K562 (cell line): ENCODE results near the gene ASPHD1. TPM values are rescaled to one million over a fixed set of nuclear protein-coding genes. Genes with fewer than 3 reads are reported as not detected.

Experiments
- CBFB ChIP-seq: sonication (generic); formaldehyde crosslinking; IDR thresholded peaks from 2 replicates; pipeline ENCODE4 v1.4.0; 2020; ENCODE audit warnings: mild to moderate bottlenecking, missing genetic modification reagents
- HDAC6 ChIP-seq: IDR thresholded peaks from 2 replicates; pipeline ENCODE4 v1.6.1; 2012; ENCODE audit warnings: low read depth, mild to moderate bottlenecking, control low read depth, inconsistent platforms, low read length, moderate library complexity
- HNRNPH1 ChIP-seq: fragments of 200-400 bp; formaldehyde crosslinking; optimal IDR thresholded peaks from 2 replicates; pipeline ENCODE3; 2017; ENCODE audit warnings: low read depth, mild to moderate bottlenecking, low read length, moderate library complexity
- NONO ChIP-seq, 2 experiments: fragments of 200-400 bp in 1 of 2; fragments of 450-650 bp in 1 of 2; formaldehyde crosslinking in 1 of 2; IDR thresholded peaks; 2 replicates each; pipeline ENCODE4 v1.6.1; 2017; ENCODE audit warnings: low read depth in 2 of 2, mild to moderate bottlenecking in 2 of 2, moderate library complexity in 2 of 2, low read length in 1 of 2
- NR4A1 ChIP-seq, 2 experiments: fragments of 250-450 bp in 1 of 2; fragments of 450-650 bp in 1 of 2; sonication (Bioruptor Pico) in 1 of 2; IDR thresholded peaks; 2 replicates each; pipeline versions ENCODE4 v1.4.0 to v1.6.1; 2016 to 2020; ENCODE audit warnings: mild to moderate bottlenecking in 2 of 2, missing compliant biosample characterization in 1 of 2, missing genetic modification characterization in 1 of 2, moderate library complexity in 1 of 2
- STAT5A ChIP-seq: IDR thresholded peaks from 2 replicates; pipeline ENCODE4 v1.6.1; 2012; ENCODE audit warnings: low read length, inconsistent platforms, borderline replicate concordance
- TAL1 ChIP-seq: fragments of 450-650 bp; IDR thresholded peaks from 2 replicates; pipeline ENCODE4 v1.6.1; 2016; ENCODE audit warnings: mild to moderate bottlenecking
- TCF3 ChIP-seq: sonication (generic); formaldehyde crosslinking; IDR thresholded peaks from 2 replicates; pipeline ENCODE4 v1.4.0; 2020; ENCODE audit warnings: mild to moderate bottlenecking, missing genetic modification reagents
- XRCC5 ChIP-seq: fragments of 200-400 bp; formaldehyde crosslinking; IDR thresholded peaks from 2 replicates; pipeline ENCODE4 v1.6.1; 2017; ENCODE audit warnings: low read depth, mild to moderate bottlenecking, low read length
- ZFP1 ChIP-seq: fragments of 450-650 bp; formaldehyde crosslinking; IDR thresholded peaks from 2 replicates; pipeline ENCODE4 v1.4.0; 2020; ENCODE audit warnings: mild to moderate bottlenecking, mixed read lengths
- ZNF134 ChIP-seq: fragments of 250-450 bp; sonication (Bioruptor Pico); conservative IDR thresholded peaks from 2 replicates; pipeline ENCODE4 v1.4.0; 2020
- ZNF589 ChIP-seq: fragments of 200-800 bp; sonication (Bioruptor generic); IDR thresholded peaks from 2 replicates; pipeline ENCODE4 v1.6.1; 2016; ENCODE audit warnings: low read depth, missing genetic modification characterization, missing compliant biosample characterization
- polyA plus RNA-seq, 8 experiments: library from polyadenylated mRNA; depleted of rRNA in 4 of 8; stranded (reverse) in 5 of 8; unstranded in 3 of 8; fragments of >200 nt; fragmentation: Nextera tagmentation in 2 of 8; fragmentation: Illumina TruSeq in 1 of 8; extraction: Ambion mirVana in 2 of 8; extraction: Trizol in 1 of 8; gene quantifications; 2 replicates each; pipeline versions ENCODE4 v1.2.1 to v1.2.3, GENCODE V29; 2011 to 2014; ENCODE audit warnings: inconsistent platforms in 1 of 8, missing spikeins in 1 of 8
- total RNA-seq, 7 experiments: library from RNA; depleted of rRNA in 6 of 7; stranded (reverse); fragments of >200 nt in 6 of 7; fragmentation: Illumina TruSeq in 2 of 7; extraction: Trizol in 2 of 7; gene quantifications; 2 replicates each; pipeline versions ENCODE4 v1.2.1 to v1.2.3, GENCODE V29; 2011 to 2021; ENCODE audit warnings: low replicate concordance in 1 of 7
- TF ChIP-seq, protein P1 (sequence below): fragments of 200-600 bp; sonication (generic); IDR thresholded peaks from one replicate; pipeline ENCODE4 v1.6.1; 2012; ENCODE audit warnings: mild to moderate bottlenecking, low read depth, low read length, inconsistent platforms
- TF ChIP-seq, protein P2 (sequence below), 2 experiments: IDR thresholded peaks; 2 replicates each; pipeline ENCODE4 v1.6.1; 2011; ENCODE audit warnings: borderline replicate concordance in 1 of 2, control low read depth in 1 of 2, low read depth in 1 of 2, low read length in 1 of 2, mild to moderate bottlenecking in 1 of 2, mixed read lengths in 1 of 2, moderate library complexity in 1 of 2; ENCODE audit not compliant: insufficient read depth in 1 of 2, insufficient read length in 1 of 2, poor library complexity in 1 of 2, severe bottlenecking in 1 of 2; ENCODE audit errors: extremely low read depth in 1 of 2

ASPHD1 gene
- total and polyA plus RNA-seq, 9 of the 15 experiments (the other 6 are each of a cell fraction or from before 2014, with no cell fraction given): 0.03 to 0.70 (median 0.24) TPM; not detected in 5

DNA sequence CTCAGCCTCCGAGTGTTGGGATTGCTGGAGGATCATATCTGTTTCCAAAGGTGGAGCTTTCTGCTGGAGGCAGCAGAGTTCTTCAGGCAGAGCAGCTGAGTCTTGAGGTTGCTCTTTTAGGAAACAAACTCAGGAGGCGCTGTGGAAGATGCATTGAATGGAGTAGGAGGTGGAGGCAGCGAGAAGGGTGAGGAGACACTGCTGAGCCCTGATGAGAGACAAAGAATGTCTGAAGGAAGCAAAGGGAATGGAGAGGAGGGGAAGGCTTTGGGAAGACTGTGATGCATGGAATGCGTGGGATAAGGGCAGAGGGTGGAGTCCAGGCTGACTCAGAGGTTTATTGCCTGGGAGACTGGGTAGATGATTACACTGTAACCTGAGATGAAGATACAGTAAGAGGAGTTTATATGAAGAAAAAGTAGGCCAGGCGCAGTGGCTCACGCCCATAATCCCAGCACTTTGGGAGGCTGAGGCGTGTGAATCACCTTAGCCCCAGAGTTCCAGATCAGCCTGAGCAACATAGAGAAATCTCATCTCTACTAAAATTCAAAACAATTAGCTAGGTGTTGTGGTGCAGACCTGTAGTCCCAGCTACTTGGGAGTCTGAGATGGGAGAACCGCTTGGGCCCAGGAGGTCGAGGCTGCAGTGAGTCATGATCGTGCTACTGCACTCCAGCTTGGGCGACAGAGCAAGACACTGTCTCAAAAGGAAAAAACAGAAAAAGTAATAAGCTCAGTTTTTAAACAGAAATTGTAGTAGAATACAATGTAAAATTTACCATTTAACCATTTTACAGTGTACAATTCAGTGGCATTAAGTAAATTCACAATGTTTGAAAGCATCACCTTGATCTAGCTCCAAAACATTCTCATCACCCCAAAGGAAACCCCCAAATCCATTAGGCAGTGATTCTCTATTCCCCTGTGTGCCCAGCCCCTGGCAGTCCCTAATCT is 43.8 kb downstream of the ASPHD1 start (continued):
- TF ChIP-seq, protein P1, sequence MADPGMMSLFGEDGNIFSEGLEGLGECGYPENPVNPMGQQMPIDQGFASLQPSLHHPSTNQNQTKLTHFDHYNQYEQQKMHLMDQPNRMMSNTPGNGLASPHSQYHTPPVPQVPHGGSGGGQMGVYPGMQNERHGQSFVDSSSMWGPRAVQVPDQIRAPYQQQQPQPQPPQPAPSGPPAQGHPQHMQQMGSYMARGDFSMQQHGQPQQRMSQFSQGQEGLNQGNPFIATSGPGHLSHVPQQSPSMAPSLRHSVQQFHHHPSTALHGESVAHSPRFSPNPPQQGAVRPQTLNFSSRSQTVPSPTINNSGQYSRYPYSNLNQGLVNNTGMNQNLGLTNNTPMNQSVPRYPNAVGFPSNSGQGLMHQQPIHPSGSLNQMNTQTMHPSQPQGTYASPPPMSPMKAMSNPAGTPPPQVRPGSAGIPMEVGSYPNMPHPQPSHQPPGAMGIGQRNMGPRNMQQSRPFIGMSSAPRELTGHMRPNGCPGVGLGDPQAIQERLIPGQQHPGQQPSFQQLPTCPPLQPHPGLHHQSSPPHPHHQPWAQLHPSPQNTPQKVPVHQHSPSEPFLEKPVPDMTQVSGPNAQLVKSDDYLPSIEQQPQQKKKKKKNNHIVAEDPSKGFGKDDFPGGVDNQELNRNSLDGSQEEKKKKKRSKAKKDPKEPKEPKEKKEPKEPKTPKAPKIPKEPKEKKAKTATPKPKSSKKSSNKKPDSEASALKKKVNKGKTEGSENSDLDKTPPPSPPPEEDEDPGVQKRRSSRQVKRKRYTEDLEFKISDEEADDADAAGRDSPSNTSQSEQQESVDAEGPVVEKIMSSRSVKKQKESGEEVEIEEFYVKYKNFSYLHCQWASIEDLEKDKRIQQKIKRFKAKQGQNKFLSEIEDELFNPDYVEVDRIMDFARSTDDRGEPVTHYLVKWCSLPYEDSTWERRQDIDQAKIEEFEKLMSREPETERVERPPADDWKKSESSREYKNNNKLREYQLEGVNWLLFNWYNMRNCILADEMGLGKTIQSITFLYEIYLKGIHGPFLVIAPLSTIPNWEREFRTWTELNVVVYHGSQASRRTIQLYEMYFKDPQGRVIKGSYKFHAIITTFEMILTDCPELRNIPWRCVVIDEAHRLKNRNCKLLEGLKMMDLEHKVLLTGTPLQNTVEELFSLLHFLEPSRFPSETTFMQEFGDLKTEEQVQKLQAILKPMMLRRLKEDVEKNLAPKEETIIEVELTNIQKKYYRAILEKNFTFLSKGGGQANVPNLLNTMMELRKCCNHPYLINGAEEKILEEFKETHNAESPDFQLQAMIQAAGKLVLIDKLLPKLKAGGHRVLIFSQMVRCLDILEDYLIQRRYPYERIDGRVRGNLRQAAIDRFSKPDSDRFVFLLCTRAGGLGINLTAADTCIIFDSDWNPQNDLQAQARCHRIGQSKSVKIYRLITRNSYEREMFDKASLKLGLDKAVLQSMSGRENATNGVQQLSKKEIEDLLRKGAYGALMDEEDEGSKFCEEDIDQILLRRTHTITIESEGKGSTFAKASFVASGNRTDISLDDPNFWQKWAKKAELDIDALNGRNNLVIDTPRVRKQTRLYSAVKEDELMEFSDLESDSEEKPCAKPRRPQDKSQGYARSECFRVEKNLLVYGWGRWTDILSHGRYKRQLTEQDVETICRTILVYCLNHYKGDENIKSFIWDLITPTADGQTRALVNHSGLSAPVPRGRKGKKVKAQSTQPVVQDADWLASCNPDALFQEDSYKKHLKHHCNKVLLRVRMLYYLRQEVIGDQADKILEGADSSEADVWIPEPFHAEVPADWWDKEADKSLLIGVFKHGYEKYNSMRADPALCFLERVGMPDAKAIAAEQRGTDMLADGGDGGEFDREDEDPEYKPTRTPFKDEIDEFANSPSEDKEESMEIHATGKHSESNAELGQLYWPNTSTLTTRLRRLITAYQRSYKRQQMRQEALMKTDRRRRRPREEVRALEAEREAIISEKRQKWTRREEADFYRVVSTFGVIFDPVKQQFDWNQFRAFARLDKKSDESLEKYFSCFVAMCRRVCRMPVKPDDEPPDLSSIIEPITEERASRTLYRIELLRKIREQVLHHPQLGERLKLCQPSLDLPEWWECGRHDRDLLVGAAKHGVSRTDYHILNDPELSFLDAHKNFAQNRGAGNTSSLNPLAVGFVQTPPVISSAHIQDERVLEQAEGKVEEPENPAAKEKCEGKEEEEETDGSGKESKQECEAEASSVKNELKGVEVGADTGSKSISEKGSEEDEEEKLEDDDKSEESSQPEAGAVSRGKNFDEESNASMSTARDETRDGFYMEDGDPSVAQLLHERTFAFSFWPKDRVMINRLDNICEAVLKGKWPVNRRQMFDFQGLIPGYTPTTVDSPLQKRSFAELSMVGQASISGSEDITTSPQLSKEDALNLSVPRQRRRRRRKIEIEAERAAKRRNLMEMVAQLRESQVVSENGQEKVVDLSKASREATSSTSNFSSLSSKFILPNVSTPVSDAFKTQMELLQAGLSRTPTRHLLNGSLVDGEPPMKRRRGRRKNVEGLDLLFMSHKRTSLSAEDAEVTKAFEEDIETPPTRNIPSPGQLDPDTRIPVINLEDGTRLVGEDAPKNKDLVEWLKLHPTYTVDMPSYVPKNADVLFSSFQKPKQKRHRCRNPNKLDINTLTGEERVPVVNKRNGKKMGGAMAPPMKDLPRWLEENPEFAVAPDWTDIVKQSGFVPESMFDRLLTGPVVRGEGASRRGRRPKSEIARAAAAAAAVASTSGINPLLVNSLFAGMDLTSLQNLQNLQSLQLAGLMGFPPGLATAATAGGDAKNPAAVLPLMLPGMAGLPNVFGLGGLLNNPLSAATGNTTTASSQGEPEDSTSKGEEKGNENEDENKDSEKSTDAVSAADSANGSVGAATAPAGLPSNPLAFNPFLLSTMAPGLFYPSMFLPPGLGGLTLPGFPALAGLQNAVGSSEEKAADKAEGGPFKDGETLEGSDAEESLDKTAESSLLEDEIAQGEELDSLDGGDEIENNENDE: no peak
- TF ChIP-seq ZNF589 (CRISPR knock-in tag): no peak
- no peak; the same call in 1 of the 2 replicates for TF ChIP-seq TCF3 (CRISPR knock-in tag)
- no peak for TF ChIP-seq ZFP1 (CRISPR knock-in tag)
- no peak for TF ChIP-seq HDAC6
- TF ChIP-seq NR4A1 (CRISPR knock-in tag; IDR thresholded peaks at IDR 0.05): no peak
- TF ChIP-seq NR4A1 (tag; IDR thresholded peaks at IDR 0.05): no peak
- TF ChIP-seq, protein P2, sequence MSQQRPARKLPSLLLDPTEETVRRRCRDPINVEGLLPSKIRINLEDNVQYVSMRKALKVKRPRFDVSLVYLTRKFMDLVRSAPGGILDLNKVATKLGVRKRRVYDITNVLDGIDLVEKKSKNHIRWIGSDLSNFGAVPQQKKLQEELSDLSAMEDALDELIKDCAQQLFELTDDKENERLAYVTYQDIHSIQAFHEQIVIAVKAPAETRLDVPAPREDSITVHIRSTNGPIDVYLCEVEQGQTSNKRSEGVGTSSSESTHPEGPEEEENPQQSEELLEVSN (IDR thresholded peaks at IDR 0.05; ENCODE audit: borderline replicate concordance in 1 of 2, extremely low read depth in 1 of 2, insufficient read depth in 1 of 2, insufficient read length in 1 of 2, low read depth in 1 of 2, low read length in 1 of 2, poor library complexity in 1 of 2, severe bottlenecking in 1 of 2): no peak
- TF ChIP-seq XRCC5: no peak
- TF ChIP-seq CBFB: no peak
- no peak for TF ChIP-seq NONO (IDR thresholded peaks at IDR 0.05; ENCODE audit: low read depth in 2 of 2, low read length in 1 of 2)
- no peak for TF ChIP-seq HNRNPH1
- no peak; the same call in 1 of the 2 replicates for TF ChIP-seq ZNF134 (CRISPR knock-in tag)
- no peak for TF ChIP-seq STAT5A
- TF ChIP-seq TAL1: no peak
